ENCODE results near the gene TYK2. TPM values are rescaled to one million over a fixed set of nuclear protein-coding genes. Genes with fewer than 3 reads are reported as not detected.

The TYK2 gene
- total and polyA plus RNA-seq, 2 of the 13 experiments (the other 11 are each of a cell fraction or from before 2014, with no cell fraction given): 38.8 to 60.1 TPM

DNA sequence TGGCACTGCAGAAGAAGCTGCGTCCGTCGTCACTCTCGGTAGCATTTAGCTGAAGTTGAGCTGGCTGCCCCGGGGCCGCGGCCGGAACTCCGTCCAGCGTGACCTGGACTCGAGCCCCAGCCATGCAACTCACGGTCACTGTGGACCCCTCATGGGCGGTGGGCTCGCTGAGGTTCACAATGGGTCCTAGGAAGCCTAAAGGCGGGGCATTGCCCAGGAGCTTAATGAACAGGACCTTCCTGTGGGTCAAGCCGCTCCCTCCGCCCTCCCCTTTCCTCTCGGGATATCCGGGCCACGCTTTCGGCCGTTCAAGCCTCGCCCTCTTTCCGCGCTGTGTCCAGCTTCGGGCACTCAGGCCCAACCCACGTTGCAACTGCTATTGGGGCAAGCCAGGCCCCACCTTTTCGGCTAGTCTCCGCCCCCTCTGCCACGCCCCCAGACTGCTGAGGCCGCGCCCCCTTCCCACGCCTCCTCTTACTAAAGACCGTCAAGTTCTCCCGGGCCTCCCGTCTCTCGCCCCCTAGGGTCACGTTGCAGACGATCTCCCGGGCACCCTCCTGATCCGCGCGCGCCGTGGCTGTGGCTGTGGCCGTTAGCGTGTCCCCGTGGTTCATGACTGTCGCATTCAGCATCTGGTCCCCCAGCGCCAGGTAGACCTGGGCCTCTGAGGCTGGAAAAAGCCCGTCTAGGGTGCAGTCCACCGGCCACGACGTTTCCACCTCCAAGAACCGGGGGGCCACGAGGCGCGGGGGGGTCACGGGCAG lies 45.6 kb downstream of the TYK2 start (continued):
- TF ChIP-seq CBFB (CRISPR knock-in tag; IDR thresholded peaks at IDR 0.05) (0 out of 2 replicates have a peak, but pooled peaks have one; percentile 12), SNRNP70 (IDR thresholded peaks at IDR 0.05; ENCODE audit: low read depth, low read length) (no peak), ZNF83 (CRISPR knock-in tag; IDR thresholded peaks at IDR 0.05; ENCODE audit: borderline replicate concordance) (no peak; the same call in 1 of the 2 replicates), TEAD3 (CRISPR knock-in tag; optimal IDR thresholded peaks at IDR 0.05; ENCODE audit: borderline replicate concordance) (no peak), HNRNPLL (IDR thresholded peaks at IDR 0.05; ENCODE audit: low read depth, low read length, poor library complexity, severe bottlenecking) (peak; percentile 69), NR2F2 (IDR thresholded peaks at IDR 0.05; ENCODE audit: borderline replicate concordance, low read depth) (no peak), FOXK2 (IDR thresholded peaks at IDR 0.05) (no peak), TMF1 (CRISPR knock-in tag; IDR thresholded peaks at IDR 0.05; ENCODE audit: low read depth) (no peak), RARA (CRISPR knock-in tag; IDR thresholded peaks at IDR 0.05) (peak; percentile 24; the same call in 1 of the 2 replicates), SP1 (IDR thresholded peaks at IDR 0.05) (no peak), SP1 (CRISPR knock-in tag; IDR thresholded peaks at IDR 0.05) (peak; percentile 75), HDAC2 (CRISPR knock-in tag; IDR thresholded peaks at IDR 0.05) (0 out of 2 replicates have a peak, but pooled peaks have one; percentile 32), TGIF2 (CRISPR knock-in tag; IDR thresholded peaks at IDR 0.05) (no peak; the same call in 1 of the 2 replicates), TOPORS (CRISPR knock-in tag; IDR thresholded peaks at IDR 0.05) (no peak), ZNF260 (CRISPR knock-in tag; IDR thresholded peaks at IDR 0.05; ENCODE audit: borderline replicate concordance, low read depth) (no peak), ZNF773 (CRISPR knock-in tag; IDR thresholded peaks at IDR 0.05; ENCODE audit: borderline replicate concordance) (no peak), YEATS4 (CRISPR knock-in tag; IDR thresholded peaks at IDR 0.05; ENCODE audit: borderline replicate concordance) (peak; percentile 44; the same call in 1 of the 2 replicates), CSRNP1 (CRISPR knock-in tag; IDR thresholded peaks at IDR 0.05) (peak; percentile 72; the same call in 1 of the 2 replicates), XRCC5 (optimal IDR thresholded peaks at IDR 0.05; ENCODE audit: low read length) (peak; percentile 18), MED13 (CRISPR knock-in tag; IDR thresholded peaks at IDR 0.05) (no peak), KLF9 (CRISPR knock-in tag; IDR thresholded peaks at IDR 0.05; ENCODE audit: low read depth) (0 out of 2 replicates have a peak, but pooled peaks have one; percentile 61), JUN (CRISPR knock-in tag; IDR thresholded peaks at IDR 0.05) (no peak), TEF (CRISPR knock-in tag; IDR thresholded peaks at IDR 0.05) (no peak), MEIS2 (CRISPR knock-in tag; IDR thresholded peaks at IDR 0.05) (no peak; the same call in none of the 2 replicates), E2F5 (CRISPR knock-in tag; conservative IDR thresholded peaks at IDR 0.05) (no peak), PRPF4 (IDR thresholded peaks at IDR 0.05; ENCODE audit: low read depth, low read length, poor library complexity, severe bottlenecking) (no peak)
- TF ChIP-seq, protein P1, sequence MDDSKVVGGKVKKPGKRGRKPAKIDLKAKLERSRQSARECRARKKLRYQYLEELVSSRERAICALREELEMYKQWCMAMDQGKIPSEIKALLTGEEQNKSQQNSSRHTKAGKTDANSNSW (CRISPR knock-in tag; IDR thresholded peaks at IDR 0.05; ENCODE audit: borderline replicate concordance): no peak
- TF ChIP-seq, protein P2, sequence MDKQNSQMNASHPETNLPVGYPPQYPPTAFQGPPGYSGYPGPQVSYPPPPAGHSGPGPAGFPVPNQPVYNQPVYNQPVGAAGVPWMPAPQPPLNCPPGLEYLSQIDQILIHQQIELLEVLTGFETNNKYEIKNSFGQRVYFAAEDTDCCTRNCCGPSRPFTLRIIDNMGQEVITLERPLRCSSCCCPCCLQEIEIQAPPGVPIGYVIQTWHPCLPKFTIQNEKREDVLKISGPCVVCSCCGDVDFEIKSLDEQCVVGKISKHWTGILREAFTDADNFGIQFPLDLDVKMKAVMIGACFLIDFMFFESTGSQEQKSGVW (CRISPR knock-in tag; IDR thresholded peaks at IDR 0.05; ENCODE audit: borderline replicate concordance): no peak
